GM18499 (cell line): ENCODE measurements around the gene EGFL7.

Experiments
- ATAC-seq: cut with Tn5 transposase; IDR thresholded peaks from one replicate; pipeline ENCODE4 v1.9.1; 2021; ENCODE audit warnings: moderate number of reproducible peaks; ENCODE audit not compliant: insufficient read depth, unreplicated experiment

The EGFL7 gene

DNA sequence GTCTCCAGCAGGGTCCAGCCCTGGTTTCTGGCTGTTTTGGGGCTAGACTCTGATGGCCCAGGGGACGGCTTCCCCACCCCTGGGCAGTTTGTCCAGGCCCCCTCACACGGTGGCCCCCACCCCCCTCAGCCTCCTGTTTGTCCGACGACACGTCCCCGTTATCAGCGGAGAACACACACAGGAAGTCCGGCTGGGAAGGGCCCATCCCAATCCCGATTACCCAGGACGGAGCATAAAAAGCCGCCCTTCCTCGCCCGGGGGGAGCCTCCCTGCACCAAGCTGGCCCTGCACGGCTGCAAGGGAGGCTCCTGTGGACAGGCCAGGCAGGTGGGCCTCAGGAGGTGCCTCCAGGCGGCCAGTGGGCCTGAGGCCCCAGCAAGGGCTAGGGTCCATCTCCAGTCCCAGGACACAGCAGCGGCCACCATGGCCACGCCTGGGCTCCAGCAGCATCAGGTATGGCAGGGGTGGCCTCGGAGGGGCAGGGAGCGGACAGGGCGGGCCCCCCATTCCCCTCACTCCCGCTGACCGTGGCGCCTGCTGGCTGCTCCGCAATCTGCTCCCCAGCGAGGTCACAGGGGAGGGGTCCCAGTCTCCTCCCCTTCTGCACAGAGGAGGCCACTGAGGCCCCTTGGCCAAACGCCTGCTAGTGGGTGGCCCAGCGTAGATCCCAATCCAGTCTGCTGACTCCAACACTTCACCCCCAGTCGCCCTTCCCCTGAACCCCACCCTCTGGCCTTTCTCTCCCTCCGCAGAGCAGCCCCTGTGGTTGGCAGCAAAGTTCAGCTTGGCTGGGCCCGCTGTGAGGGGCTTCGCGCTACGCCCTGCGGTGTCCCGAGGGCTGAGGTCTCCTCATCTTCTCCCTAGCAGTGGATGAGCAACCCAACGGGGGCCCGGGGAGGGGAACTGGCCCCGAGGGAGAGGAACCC is at the start of gene EGFL7:
Gene EGFL7 (plus strand): TSS at position 261 of the 926 bp plus-strand sequence. CDS start 5,367 bp downstream, outside the sequence.
- no peak for ATAC-seq

DNA sequence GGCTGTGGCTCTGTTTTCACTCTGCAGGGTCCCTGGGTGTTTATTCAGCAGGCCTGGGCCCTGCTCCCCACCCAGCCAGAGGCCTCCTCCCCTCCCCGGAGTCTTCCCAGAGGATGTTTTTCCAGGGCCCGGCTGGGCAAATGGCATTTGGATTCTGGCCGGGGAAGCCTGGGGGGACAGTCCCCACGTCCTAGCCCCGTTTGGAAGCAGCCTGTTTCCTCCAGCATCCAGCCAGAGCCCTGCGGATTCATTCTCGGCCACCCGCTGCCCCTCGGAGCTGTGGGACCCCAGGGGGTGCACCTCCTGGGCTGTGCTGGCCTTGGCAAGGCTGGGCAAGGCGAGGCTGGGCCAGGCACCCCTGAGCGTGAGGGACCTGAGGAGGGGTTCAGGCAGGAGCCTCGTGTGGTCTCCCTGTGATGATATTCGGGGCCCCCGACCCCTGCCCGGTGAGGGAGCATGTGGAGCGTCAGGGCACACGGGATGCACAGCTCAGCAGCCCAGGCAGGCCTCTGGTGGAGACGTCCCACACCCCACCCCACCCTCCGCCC is 48.8 kb upstream of the EGFL7 start:
- ATAC-seq: no peak

DNA sequence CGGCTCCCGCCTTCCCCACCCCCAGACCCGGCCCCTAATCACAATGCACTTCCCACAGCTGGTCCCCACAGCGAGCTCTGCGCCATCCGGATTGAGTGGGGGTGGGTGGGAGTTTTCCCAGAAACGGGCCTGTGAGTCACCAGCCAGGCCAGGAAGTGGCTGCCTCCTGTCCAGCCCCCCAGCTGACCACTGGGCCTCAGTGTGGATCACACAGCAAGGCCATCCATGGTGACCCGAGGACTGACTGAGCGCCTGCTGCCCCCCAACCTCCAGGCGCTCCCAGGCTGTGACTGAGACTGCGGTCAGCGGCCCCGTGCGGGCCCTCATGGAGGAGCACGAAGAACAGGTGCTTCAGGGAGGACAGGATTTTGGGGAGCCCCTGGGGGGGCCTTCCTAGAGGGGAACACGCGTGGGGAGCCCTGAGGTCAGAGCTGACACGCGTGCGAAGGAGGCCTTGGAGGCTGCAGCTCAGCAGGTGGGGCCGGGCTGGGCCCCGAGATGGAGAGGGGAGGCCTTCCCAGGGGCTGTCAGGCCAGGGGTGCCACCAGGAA is 48.3 kb upstream of the EGFL7 start:
- ATAC-seq: no peak

- ATAC-seq: no peak
These were observed 47.6 kb upstream of the EGFL7 start for GRCh38 chr9:136614967-136615623.

GRCh38 chr9:136615631-136616306 is 46.9 kb upstream of the EGFL7 start:
- no peak for ATAC-seq

DNA sequence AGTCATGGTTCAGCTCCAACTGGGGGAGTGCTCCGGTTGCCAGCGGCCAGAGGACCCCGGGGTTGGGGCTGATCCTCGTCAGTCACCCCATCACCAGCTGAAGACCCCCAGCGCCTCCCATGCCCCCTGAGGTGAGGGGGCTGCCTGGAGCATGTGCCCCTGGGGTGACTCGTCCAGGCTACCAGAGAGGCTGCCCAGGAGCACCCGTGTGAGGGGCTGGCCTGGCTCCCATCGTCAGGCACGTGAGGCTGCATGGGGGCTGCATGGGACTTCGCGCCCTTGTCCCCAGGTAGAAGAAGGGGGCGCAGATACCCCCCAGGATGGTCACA is 46.4 kb upstream of the EGFL7 start:
- no peak for ATAC-seq

GRCh38 chr9:136616948-136617695 is 45.6 kb upstream of the EGFL7 start:
- ATAC-seq: no peak

- ATAC-seq: no peak
These were observed 44.8 kb upstream of the EGFL7 start for GRCh38 chr9:136617746-136618579.

- ATAC-seq: no peak
These were observed 43.9 kb upstream of the EGFL7 start for GRCh38 chr9:136618580-136619547.

- no peak for ATAC-seq
These were observed 42.8 kb upstream of the EGFL7 start for GRCh38 chr9:136619742-136620440.

DNA sequence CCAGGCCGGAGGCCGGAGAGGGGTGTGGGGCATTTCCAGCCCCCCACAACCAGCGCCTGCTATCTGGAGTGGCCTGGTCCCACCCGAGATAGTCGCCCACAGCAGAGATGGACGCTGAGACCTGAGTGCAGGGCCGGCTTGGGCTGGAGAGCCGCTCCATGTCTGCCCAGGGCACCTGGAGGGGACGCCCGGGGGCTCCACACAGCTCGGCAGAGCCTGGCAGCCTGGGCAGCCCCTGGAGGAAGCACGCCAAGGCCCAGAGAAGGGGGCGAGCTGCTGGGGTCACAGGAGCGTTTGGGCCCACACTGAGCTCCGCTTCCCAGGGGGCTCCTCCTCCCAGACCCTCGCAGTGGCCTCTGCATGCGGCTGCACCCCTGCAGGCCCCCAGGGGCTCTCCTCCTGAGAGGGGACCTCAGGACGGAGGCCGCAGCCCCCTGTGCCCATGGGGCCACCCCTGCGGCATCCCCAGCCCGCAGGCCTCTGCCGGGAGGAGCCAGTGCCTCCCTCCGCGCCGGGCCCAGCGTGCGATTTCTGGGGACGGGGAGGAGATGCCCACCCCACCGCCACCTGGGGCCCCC is 42.2 kb upstream of the EGFL7 start:
- ATAC-seq: no peak

DNA sequence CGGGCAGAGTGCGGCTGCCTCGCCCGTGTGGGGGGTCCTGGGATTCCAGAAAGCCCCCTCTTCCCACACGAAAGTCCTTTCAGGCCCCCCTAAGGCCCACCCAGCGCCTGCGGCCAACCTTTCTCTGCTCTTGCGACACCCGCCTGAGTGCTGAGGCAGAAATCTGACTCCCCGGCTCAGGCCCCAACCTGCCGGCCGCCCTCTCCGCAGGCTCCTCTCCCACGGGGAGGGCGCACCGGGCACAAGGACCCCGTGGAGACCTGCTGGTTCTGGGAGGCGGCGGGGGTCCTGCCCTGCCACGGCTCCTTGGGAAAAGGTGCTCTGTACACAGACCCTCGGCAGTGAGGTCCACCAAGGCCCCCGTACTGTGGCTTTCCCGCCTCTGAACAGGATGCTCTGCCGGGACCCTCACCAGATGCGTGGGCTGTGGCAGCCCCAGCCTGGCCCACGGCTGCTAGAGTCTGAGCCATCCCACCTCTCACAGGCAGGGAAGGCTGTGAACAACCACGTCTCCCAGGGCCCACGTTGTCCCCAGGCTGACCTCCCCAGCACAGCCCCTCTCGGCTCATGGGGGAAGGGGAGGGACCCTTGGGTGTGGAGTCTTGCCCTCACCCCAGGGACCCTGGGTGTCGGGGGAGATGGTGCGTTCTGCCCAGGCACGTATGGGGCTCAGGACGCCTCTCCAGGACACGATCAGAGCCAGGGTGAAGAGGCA is 41.5 kb upstream of the EGFL7 start:
- no peak for ATAC-seq

- ATAC-seq: no peak
These were observed 41.0 kb upstream of the EGFL7 start for GRCh38 chr9:136621734-136622093.

- ATAC-seq: no peak
These were observed 40.2 kb upstream of the EGFL7 start for GRCh38 chr9:136622538-136622948.

DNA sequence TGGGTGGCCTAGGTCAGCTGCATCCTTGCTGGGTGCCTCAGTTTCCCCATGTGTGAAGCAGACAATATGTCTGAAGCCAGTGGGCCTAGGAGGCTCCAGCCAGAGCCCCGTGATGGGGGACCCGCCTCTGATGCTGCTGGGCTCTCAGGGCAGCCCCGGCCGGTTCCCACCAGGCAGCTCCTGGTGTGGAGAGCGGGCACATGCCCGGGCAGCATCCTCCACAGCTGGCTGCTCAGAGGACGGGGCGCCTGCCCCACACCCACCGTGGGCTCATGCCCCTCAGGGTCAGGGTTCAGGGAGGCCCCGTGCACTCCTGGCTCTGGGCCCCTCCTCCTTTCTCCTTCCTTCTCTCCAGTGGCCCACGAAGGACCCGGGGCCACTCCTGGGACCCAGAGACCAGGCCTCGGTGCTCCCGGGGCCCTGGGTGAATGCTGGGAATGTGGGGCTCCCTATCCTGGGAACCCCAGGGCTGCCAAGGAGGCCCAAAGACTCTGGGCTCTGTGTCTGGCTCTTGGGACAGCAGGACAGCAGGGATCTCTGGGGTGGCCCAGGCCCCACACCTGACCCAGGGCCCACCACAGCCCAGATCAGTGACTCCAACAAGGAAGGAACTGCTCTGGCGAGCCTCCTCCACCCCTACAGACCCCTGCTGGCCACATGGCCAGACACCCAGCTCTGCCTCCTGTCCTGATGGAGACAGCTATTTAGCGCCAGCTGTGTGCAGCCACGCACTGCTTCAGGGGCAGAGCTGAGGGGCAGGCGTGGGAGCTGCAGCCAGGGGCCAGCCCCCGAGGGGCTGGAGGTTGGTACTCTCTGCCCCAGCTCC is 39.5 kb upstream of the EGFL7 start:
- no peak for ATAC-seq

DNA sequence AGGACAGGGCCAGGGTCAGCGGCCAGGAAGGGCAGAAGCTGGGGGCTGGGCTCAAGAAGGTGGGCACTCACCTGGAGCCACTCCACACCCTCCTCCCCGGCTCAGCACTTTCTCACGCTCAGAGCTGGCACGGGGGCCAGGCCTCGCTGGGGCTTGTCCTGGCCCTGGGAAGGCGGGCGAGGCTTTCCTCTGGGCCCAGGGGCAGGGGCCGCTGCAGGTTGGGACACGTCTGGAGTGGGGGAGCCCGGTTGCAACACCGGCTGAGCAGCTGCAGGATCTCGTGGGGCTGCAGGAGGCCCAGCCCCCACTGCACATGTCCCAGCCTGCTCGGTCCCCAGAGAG is 38.9 kb upstream of the EGFL7 start:
- no peak for ATAC-seq
